ENCODE results near the gene HNRNPLL. TPM values are rescaled to one million over a fixed set of nuclear protein-coding genes. Genes with fewer than 3 reads are reported as not detected.
"Not testable (repeated sequence)": the region's sequence is repeated elsewhere in the genome, so short reads cannot be mapped to it uniquely, and the experiment has no call there.

HNRNPLL gene
- total RNA-seq, 1 donor from 2014 or later: 79.8 TPM

DNA sequence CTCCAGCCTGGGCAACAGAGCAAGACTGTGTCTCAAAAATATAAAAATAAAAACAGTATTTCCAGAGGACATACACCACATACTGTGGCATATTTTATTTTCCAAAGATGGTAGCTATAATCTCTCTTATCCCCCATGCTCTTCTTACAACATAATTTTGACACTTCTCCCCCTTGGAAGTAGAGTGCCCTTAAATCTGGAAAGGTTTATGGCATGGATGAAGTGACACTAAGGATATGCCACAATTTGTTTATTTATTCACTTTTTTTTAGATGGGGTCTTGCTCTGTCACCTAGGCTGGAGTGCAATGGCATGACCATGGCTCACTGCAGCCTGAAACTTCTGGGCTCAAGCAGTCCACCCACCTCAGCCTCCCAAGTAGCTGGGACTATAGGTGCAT, 56.7 kb downstream of the HNRNPLL start:
- H3K36me3 Mint-ChIP-seq (ENCODE audit: unreplicated experiment): no peaks in the 10 kb centered on the region
- no peak overlapping the region for H3K27ac Mint-ChIP-seq (ENCODE audit: unreplicated experiment)
- no peak for DNase-seq
- no peaks in the 10 kb centered on the region for H3K9me3 Mint-ChIP-seq (ENCODE audit: unreplicated experiment)
- H3K27me3 Mint-ChIP-seq (ENCODE audit: unreplicated experiment): no peaks in the 10 kb centered on the region
- peaks cover 10% of the 10 kb centered on the region for H3K4me1 Mint-ChIP-seq (ENCODE audit: low read depth, unreplicated experiment)
- no peak for TF ChIP-seq CTCF (IDR thresholded peaks at IDR 0.05; ENCODE audit: partially characterized antibody, unreplicated experiment)
- H3K4me3 Mint-ChIP-seq (ENCODE audit: unreplicated experiment): no peak overlapping the region

- not testable (repeated sequence) for DNase-seq; H3K36me3 Mint-ChIP-seq (ENCODE audit: unreplicated experiment); H3K27ac Mint-ChIP-seq (ENCODE audit: unreplicated experiment); H3K4me3 Mint-ChIP-seq (ENCODE audit: unreplicated experiment); H3K9me3 Mint-ChIP-seq (ENCODE audit: unreplicated experiment); H3K4me1 Mint-ChIP-seq (ENCODE audit: low read depth, unreplicated experiment); H3K27me3 Mint-ChIP-seq (ENCODE audit: unreplicated experiment)
These were observed 60.5 kb downstream of the HNRNPLL start for GRCh38 chr2:38542248-38542631.

- DNase-seq: no peak
- no peaks in the 10 kb centered on the region for H3K27me3 Mint-ChIP-seq (ENCODE audit: unreplicated experiment)
- no peaks in the 10 kb centered on the region for H3K4me1 Mint-ChIP-seq (ENCODE audit: low read depth, unreplicated experiment)
- no peak for TF ChIP-seq CTCF (IDR thresholded peaks at IDR 0.05; ENCODE audit: partially characterized antibody, unreplicated experiment)
- H3K9me3 Mint-ChIP-seq (ENCODE audit: unreplicated experiment): no peaks in the 10 kb centered on the region
- H3K27ac Mint-ChIP-seq (ENCODE audit: unreplicated experiment): no peak overlapping the region
- H3K36me3 Mint-ChIP-seq (ENCODE audit: unreplicated experiment): no peaks in the 10 kb centered on the region
- H3K4me3 Mint-ChIP-seq (ENCODE audit: unreplicated experiment): no peak overlapping the region
These were observed 62.0 kb downstream of the HNRNPLL start for GRCh38 chr2:38540580-38541286.

DNA sequence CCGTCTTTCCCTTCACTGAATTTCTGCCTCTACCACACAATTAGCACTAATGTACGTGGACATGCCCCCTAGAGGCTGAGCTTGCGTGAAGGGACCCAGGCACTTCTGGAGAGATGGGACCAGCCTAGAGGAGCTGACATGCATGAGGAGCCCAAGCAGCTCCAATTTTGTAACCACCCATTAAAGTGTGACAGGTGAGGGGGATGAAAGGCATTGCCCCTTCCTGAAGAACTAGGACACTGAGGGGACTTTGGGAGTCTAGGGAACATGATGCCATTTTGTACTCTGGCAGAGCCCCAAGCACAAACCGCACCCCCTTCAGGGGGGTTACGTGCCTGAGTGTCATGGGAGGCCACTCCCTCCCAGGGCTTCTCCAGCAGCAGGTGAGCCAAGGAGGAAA, 63.6 kb downstream of the HNRNPLL start:
- DNase-seq: no peak
- Mint-ChIP-seq H3K27me3 (ENCODE audit: unreplicated experiment) (peaks cover 6% of the 10 kb centered on the region), H3K4me1 (ENCODE audit: low read depth, unreplicated experiment) (peaks cover 12% of the 10 kb centered on the region), H3K27ac (ENCODE audit: unreplicated experiment) (no peak overlapping the region), H3K36me3 (ENCODE audit: unreplicated experiment) (no peaks in the 10 kb centered on the region), H3K9me3 (ENCODE audit: unreplicated experiment) (peaks cover 2% of the 10 kb centered on the region), H3K4me3 (ENCODE audit: unreplicated experiment) (no peak overlapping the region)
- no peak for TF ChIP-seq CTCF (IDR thresholded peaks at IDR 0.05; ENCODE audit: partially characterized antibody, unreplicated experiment)

GRCh38 chr2:38537937-38538525, 64.7 kb downstream of the HNRNPLL start:
- H3K36me3 Mint-ChIP-seq (ENCODE audit: unreplicated experiment): no peaks in the 10 kb centered on the region
- H3K4me1 Mint-ChIP-seq (ENCODE audit: low read depth, unreplicated experiment): peaks cover 22% of the 10 kb centered on the region
- TF ChIP-seq CTCF (IDR thresholded peaks at IDR 0.05; ENCODE audit: partially characterized antibody, unreplicated experiment): no peak
- no peak for DNase-seq
- H3K27ac Mint-ChIP-seq (ENCODE audit: unreplicated experiment): no peak overlapping the region
- peaks cover 7% of the 10 kb centered on the region for H3K27me3 Mint-ChIP-seq (ENCODE audit: unreplicated experiment)
- peak overlapping the region; percentile 42 for H3K4me3 Mint-ChIP-seq (ENCODE audit: unreplicated experiment)
- peaks cover 2% of the 10 kb centered on the region for H3K9me3 Mint-ChIP-seq (ENCODE audit: unreplicated experiment)

DNA sequence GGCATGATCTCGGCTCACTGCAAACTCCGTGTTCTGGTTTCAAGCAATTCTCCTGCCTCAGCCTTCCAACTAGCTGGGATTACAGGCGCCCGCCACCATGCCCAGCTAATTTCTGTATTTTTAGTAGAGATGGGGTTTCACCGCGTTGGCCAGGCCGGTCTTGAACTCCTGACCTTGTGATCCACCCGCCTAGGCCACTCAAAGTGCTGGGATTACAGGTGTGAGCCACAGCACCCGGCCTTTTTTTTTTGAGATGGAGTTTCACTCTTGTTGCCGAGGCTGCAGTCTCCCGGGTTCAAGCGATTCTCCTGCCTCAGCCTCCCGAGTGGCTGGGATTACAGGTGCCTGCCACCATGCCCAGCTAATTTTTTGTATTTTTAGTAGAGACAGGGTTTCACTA, 65.4 kb downstream of the HNRNPLL start:
- H3K4me1 Mint-ChIP-seq (ENCODE audit: low read depth, unreplicated experiment): peaks cover 23% of the 10 kb centered on the region
- H3K27ac Mint-ChIP-seq (ENCODE audit: unreplicated experiment); DNase-seq; H3K9me3 Mint-ChIP-seq (ENCODE audit: unreplicated experiment); H3K36me3 Mint-ChIP-seq (ENCODE audit: unreplicated experiment); H3K4me3 Mint-ChIP-seq (ENCODE audit: unreplicated experiment): not testable (repeated sequence)
- H3K27me3 Mint-ChIP-seq (ENCODE audit: unreplicated experiment): peaks cover 10% of the 10 kb centered on the region
